Stimulated activated CD8-positive, alpha-beta memory T cell treated with anti-CD3 and anti-CD28 coated beads, Interleukin-7, amount 100 ng/mL, for 1 hour (primary cell): ENCODE results near the gene PIGH.
A peak's percentile ranks its signal among the peaks of the same experiment; 100 is the strongest.

Experiments used
- DNase-seq, 2 donors: peaks; one replicate each; pipeline ENCODE4 v3.0.0-alpha.2; 2020; ENCODE audit warnings: low read depth in 2 of 2

The PIGH gene

GRCh38 chr14:67574806-67575205, 25.3 kb downstream of the PIGH start:
- no peak for DNase-seq

GRCh38 chr14:67574156-67574555, 25.9 kb downstream of the PIGH start:
- no peak for DNase-seq

GRCh38 chr14:67573228-67574010, 26.6 kb downstream of the PIGH start:
- no peak for DNase-seq

DNA sequence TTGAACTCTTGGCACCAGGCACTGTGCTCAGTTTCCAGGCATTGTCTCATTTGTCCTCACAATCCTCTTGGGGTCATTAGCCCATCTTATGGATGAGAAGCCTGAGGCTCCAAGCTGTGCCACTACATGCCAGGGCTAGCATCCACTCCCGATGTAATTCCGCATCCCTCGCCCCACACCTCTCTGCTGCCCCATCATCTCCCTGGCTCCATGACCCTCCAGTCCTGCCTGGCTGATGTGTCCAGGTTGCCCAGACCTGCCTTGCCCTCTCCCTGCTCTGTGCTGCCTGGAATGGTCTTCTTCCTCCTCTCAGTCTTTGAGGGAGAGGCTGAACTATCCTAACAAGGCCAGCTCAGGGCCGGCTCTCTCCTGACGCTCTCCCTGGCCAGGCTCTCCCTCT, 27.5 kb downstream of the PIGH start:
- no peak for DNase-seq

DNA sequence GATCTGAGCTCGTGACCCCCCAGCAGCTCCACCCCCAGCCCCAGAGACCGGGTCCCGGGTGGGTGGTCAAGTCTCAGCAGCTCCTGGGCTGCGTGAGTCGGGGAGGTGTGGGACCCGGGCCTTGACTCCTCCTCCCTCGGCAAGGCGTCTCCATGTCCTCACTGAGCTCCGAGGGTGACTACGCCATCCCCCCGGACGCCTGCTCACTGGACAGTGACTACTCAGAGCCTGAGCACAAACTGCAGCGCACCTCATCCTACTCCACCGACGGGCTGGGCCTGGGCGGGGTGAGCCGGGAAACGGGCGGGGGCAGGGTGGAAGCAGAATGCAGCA, 28.1 kb downstream of the PIGH start:
- no peak for DNase-seq

DNA sequence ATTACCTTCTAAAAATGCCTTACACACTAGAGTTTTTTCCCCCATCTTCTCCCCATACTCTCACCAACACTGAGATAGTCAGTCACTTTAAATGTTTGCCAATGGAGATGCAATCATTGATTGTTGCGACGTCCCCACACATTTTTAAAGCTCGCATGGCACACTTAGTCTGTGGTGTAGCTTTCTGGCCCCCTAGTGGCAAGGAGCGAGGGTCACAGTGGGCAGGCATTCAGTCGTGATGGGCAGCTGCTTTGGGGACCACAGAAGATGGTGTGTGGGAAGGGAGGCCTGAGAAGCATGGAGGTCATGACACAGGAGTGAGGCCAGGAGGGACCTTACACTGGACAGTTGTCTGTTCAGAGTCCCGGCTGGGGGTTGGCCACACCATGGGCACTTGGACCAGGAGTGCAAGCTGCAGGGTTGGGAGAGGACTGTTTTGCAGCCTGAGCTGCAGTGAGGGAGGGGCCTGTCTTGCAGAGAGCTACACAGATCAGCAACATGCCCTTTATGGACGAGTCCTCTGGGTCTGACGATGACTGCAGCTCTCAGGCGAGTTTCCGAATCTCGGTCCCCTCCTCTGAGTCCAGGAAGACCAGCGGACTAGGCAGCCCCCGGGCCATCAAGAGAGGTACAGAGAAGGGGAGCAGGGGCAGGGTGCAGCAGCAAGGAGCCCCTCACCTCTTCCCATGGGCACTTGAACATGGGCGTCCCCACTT, 28.6 kb downstream of the PIGH start:
- peak; percentile 37 to 46 for DNase-seq

DNA sequence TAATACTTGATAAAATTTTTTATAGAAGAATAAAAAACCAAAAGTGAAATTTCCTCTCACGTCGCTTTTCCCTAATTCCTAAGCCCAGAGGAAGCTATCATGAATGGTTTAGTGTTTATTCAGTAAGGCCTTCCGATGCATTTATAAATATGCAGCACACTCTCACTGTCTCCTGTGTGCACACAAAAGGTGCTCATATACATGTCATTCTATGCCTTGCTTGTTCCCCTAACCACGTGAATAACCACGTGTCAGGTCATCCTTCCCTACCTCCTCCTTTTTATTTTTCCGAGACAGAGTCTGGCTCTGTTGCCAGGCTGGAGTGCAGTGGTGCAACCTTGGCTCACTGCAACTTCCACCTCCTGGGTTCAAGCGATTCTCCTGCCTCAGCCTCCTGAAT, 29.6 kb downstream of the PIGH start:
- DNase-seq: no peak

DNA sequence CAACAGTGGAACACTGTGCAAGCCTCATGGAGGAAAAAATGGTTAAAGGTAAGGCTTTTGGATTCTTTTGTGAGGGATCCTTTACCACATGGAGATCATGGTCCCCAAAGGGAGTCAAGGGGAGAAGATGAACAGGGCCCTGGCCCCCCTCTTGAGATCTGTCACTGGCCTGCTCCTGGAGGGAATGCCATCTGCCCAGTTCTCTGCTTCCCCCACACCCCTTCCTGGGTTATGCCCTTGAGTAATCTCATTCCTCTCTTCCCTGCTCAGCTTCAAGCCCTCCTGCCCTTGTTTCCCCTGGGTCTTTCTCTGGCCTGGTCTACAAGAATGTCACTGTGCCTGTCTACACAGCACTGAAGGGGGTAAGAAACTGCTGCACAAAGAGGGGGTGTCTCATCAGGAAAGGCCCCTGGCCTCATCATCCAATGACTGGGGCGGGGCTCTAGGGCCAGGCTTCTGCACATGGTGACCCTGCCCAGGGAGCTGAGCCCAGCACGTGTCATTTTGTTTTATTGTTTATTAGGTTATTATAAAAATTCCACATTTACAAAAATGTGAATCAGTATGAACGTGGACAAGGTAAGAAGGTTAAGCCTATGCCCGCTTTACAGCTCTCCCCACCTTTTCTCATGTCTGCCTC, 30.3 kb downstream of the PIGH start:
- DNase-seq: no peak

DNA sequence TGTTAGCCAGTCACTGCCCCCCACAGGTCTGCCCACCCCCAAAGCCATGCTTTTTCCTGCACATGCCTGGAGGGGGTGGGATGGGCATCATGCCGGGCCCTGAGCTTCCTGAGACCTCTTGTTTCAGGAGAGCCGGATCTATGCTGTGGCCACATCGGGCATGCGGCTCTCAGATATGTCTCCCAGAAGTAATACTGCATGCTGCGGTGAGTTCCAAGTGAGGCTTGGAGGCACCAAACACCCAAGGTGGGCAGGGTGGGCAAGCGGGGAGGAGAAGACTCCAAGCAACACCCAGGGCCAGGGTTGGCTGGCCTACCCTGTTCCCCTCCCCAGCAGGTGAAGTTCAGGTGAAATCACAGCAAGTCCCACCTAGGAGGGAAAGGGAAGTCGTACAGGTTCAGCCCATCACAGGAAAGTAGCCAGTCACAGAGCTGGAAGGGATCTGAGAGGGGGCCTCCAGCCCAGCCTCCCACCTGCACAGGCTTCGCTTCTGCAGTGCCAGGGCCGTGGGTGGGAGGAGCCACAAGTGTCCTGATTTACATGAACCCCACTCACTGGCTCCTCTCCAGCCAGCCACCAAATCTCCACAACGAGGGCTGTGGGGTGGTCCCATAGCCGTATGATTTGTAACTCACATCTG, 30.9 kb downstream of the PIGH start:
- no peak for DNase-seq

GRCh38 chr14:67567654-67568053, 32.4 kb downstream of the PIGH start:
- no peak for DNase-seq

GRCh38 chr14:67566908-67567307, 33.2 kb downstream of the PIGH start:
- DNase-seq: no peak

- DNase-seq: no peak
These were observed 35.8 kb downstream of the PIGH start for GRCh38 chr14:67564236-67564635.

DNA sequence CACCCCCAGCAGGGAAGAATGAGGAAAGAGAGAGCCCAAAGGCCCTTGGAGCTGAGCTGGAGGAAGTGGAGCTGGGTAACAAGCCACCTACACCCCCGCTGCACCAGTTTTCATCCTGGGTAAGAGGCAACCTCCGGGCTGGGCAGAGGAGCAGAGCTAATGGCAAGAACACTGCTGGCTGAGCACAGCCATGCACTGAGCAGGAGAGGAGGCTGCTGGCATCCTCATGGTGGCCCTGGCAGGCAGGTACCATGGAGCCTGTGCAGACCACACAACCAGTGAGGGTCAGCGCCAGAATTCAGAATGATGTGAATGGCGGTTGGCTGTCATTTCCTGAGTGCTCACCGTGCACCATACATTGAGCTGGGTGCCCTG, 37.3 kb downstream of the PIGH start:
- no peak for DNase-seq

DNA sequence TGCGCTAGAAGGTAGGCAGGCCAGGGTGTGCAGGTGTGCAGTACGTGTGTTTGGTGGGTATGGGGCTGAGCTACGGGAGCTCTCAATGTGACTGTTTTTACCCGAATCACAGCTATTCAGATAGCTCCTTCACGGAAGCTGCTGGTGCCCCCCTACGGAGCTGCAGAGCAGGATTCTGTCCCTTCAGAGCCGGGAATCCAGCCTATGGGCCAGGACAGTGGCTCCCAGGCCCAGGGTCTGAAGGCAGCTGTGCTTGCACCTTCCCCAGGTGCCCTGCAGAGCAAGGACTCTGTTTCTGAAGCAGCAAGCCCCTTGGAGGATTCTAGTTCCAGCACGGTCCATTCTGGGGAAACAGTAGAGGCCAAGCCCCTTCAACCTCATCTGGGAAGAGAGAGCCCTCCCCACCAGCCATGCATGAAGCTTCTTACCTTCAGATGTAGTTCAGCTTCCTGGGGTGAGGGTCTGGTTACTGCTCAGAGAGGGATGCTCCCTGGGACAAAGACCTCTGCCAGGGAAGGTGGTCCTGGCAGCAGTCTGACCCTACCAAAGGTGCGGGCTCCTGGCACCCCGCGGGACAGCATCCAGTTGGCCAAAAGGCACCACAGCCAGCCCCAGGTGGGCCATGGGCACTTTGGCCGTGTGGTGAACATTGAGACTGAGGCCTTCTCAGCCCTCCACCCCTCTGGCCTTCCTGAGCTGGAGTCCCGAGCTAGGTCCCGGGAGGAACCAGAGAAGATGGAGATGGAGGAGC, 37.9 kb downstream of the PIGH start:
- DNase-seq: no peak

GRCh38 chr14:67559639-67560038, 40.4 kb downstream of the PIGH start:
- no peak for DNase-seq

- DNase-seq: no peak
These were observed 42.4 kb downstream of the PIGH start for GRCh38 chr14:67557656-67558055.

- DNase-seq: no peak
These were observed 43.0 kb downstream of the PIGH start for GRCh38 chr14:67557118-67557517.

- no peak for DNase-seq
These were observed 43.4 kb downstream of the PIGH start for GRCh38 chr14:67556671-67557070.

GRCh38 chr14:67555518-67556090, 44.5 kb downstream of the PIGH start:
- no peak for DNase-seq

GRCh38 chr14:67554341-67554740, 45.7 kb downstream of the PIGH start:
- DNase-seq: no peak

GRCh38 chr14:67553547-67553946, 46.5 kb downstream of the PIGH start:
- no peak for DNase-seq

- DNase-seq: no peak
These were observed 48.1 kb downstream of the PIGH start for GRCh38 chr14:67551940-67552339.
